Osteocyte (in vitro differentiated cells): Measurements from ENCODE around the gene CYBC1. TPM values are rescaled to one million over a fixed set of nuclear protein-coding genes. Genes with fewer than 3 reads are reported as not detected.

Experiments used
- DNase-seq: peaks from one replicate; pipeline ENCODE4 v3.0.0; 2021; ENCODE audit warnings: mixed read lengths; ENCODE audit not compliant: unreplicated experiment; ENCODE audit errors: extremely low spot score
- H3K27ac Mint-ChIP-seq: one replicate; pipeline ENCODE4 v1.8.0; 2021; ENCODE audit warnings: mild to moderate bottlenecking, mixed read lengths; ENCODE audit not compliant: unreplicated experiment
- H3K27me3 Mint-ChIP-seq: one replicate; pipeline ENCODE4 v1.8.0; 2021; ENCODE audit warnings: mixed read lengths; ENCODE audit not compliant: unreplicated experiment
- H3K36me3 Mint-ChIP-seq: one replicate; pipeline ENCODE4 v1.8.0; 2021; ENCODE audit warnings: mixed read lengths; ENCODE audit not compliant: unreplicated experiment
- H3K4me1 Mint-ChIP-seq: one replicate; pipeline ENCODE4 v1.8.0; 2021; ENCODE audit warnings: mixed read lengths; ENCODE audit not compliant: unreplicated experiment
- H3K4me3 Mint-ChIP-seq: one replicate; pipeline ENCODE4 v1.8.0; 2021; ENCODE audit warnings: mild to moderate bottlenecking, moderate library complexity, mixed read lengths; ENCODE audit not compliant: unreplicated experiment
- H3K9me3 Mint-ChIP-seq: one replicate; pipeline ENCODE4 v1.8.0; 2021; ENCODE audit warnings: mixed read lengths; ENCODE audit not compliant: unreplicated experiment
- total RNA-seq: library from RNA; stranded (reverse); gene quantifications from 2 replicates; pipeline ENCODE4 v1.2.1, GENCODE V29; 2021
- TF ChIP-seq, protein P1 (sequence below): fragments of 200-600 bp; sonication (generic); IDR thresholded peaks from 2 replicates; pipeline ENCODE4 v1.5.0; 2021; ENCODE audit warnings: antibody characterized with exemption, mild to moderate bottlenecking, moderate library complexity

Gene CYBC1
- total RNA-seq, 1 donor from 2014 or later = 78.7 TPM

DNA sequence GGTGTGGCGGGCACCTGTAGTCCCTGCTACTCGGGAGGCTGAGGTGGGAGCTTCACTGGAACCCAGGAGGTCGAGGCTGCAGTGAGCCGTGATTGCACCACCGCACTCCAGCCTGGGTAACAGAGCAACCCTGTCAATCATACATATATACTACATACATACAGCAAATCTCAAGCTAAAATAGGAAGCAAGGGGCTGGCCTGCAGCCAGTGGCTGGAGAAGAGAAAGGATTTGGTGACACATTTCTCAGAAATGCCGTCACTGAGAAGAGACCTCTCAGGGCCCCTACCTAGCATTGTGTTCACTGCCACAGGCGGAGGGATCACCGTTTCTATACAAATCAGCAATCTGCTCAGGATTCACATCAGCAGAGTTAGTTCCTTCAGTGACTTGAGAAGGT lies 24.9 kb upstream of the CYBC1 start:
- no peak for DNase-seq
- Mint-ChIP-seq H3K27me3 (no peaks in the 10 kb centered on the region), H3K9me3 (no peaks in the 10 kb centered on the region), H3K36me3 (peaks cover 35% of the 10 kb centered on the region), H3K4me3 (no peak overlapping the region), H3K4me1 (peaks cover 1% of the 10 kb centered on the region), H3K27ac (no peak overlapping the region)
- TF ChIP-seq, protein P1, sequence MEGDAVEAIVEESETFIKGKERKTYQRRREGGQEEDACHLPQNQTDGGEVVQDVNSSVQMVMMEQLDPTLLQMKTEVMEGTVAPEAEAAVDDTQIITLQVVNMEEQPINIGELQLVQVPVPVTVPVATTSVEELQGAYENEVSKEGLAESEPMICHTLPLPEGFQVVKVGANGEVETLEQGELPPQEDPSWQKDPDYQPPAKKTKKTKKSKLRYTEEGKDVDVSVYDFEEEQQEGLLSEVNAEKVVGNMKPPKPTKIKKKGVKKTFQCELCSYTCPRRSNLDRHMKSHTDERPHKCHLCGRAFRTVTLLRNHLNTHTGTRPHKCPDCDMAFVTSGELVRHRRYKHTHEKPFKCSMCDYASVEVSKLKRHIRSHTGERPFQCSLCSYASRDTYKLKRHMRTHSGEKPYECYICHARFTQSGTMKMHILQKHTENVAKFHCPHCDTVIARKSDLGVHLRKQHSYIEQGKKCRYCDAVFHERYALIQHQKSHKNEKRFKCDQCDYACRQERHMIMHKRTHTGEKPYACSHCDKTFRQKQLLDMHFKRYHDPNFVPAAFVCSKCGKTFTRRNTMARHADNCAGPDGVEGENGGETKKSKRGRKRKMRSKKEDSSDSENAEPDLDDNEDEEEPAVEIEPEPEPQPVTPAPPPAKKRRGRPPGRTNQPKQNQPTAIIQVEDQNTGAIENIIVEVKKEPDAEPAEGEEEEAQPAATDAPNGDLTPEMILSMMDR = no peak

DNA sequence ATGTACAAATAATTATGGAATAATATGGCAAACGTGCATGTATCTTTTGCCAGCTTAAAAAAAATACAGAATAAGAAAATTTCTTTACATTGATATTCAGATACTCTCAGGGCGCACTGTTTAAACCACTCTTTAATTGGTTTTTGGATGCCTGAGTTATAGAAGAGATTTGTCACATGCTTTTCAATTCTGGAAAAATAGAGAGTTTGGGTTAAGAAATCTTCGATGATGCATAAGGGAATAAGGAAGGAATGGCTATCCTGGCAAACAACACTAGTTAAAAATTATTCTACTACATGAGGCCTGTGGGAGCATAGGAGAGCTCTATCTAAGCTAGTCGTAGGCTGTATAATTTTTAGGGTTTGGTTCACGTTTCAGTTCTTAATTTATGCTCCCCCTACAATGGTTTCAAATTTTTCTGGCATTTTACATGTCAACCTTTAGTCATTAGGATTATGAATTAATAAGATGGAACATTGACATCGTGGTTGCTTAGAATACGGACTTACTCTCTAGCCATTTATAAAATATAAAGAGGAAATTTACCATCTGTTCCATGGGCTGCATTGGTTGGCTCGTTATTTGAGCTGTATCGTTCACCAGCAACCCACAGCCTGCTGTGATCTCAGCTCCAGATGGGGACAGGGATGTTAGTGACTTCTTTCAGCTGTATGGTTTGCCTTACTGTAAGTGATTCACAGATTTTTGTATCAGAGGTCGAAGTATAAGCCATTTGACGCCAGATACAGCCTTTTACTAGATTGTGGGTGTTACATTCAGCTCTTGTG lies 23.9 kb upstream of the CYBC1 start:
- no peak for DNase-seq
- Mint-ChIP-seq H3K4me3 (no peak overlapping the region), H3K36me3 (peaks cover 34% of the 10 kb centered on the region), H3K27ac (no peak overlapping the region), H3K4me1 (no peaks in the 10 kb centered on the region), H3K9me3 (no peaks in the 10 kb centered on the region), H3K27me3 (no peaks in the 10 kb centered on the region)
- TF ChIP-seq, protein P1 = no peak

DNA sequence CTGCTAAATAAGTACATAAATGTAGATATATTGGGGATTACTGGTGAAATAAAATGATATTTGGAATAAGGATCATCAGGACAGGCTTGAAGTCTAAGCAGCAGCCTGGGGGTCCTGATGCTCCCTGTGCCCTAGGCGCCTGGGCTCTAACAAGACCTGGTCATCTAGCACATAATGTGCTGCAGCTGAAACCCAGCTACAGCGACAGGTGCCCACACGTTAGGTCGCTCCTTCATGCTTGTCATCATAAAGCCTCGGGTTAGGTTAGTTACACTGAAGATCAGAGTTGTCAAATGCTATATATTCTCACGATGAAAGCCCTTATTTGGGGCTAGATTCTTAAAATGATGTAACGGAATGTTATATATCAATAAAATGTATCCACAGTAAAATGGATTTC lies 19.5 kb upstream of the CYBC1 start:
- no peaks in the 10 kb centered on the region for H3K4me1 Mint-ChIP-seq
- H3K36me3 Mint-ChIP-seq = peaks cover 30% of the 10 kb centered on the region
- H3K4me3 Mint-ChIP-seq = no peak overlapping the region
- H3K9me3 Mint-ChIP-seq = no peaks in the 10 kb centered on the region
- TF ChIP-seq, protein P1 = no peak
- DNase-seq = no peak
- no peak overlapping the region for H3K27ac Mint-ChIP-seq
- no peaks in the 10 kb centered on the region for H3K27me3 Mint-ChIP-seq

DNA sequence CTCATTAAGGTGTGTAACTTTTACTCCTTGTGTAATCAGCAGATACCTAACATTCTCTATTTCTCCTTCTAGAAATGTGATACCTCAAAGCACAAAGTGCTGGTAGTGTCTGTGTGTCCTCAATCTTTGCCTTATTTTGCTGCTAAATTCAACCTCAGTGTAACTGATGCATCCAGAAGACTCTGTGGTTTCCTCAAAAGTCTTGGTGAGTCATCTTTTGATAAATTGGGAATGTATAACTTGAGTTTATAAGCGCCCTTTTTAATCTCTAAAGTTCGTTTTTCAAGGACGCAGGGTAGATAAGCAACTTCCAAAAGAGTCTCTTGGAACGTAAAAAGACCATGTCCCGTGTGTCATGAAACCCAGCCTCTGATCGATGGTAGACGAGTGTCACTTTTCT lies 18.1 kb upstream of the CYBC1 start:
- H3K9me3 Mint-ChIP-seq = no peaks in the 10 kb centered on the region
- no peaks in the 10 kb centered on the region for H3K4me1 Mint-ChIP-seq
- no peak overlapping the region for H3K4me3 Mint-ChIP-seq
- peaks cover 42% of the 10 kb centered on the region for H3K36me3 Mint-ChIP-seq
- no peaks in the 10 kb centered on the region for H3K27me3 Mint-ChIP-seq
- TF ChIP-seq, protein P1 = no peak
- DNase-seq = no peak
- H3K27ac Mint-ChIP-seq = no peak overlapping the region

DNA sequence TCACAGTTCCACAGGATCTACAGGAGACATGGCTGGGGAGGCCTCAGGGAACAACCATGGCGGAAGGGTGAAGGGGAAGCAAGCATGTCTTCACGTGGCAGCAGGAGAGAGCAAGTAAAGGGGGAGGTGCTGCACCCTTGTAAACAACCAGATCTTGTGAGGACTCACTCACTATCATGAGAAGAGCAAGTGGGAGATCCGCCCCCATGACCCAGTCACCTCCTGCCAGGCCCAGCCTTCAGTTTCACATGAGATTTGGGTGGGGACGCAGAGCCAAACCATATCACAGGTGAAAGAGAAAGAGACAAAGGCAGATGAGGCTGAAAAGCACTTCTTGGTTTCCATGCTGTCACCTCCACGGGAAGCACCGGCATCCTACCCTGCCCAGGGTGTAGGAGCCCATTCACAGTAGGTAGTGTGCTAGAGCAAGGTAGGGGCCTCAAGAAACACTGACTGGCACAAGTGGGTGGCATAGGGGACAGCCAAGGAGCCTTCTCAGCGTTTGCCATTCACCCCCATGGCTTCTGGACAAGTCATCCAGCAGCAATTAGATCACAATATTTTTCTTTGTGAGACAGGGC lies 14.6 kb upstream of the CYBC1 start:
- Mint-ChIP-seq H3K4me3 (no peak overlapping the region), H3K4me1 (no peaks in the 10 kb centered on the region), H3K27me3 (no peaks in the 10 kb centered on the region), H3K36me3 (peaks cover 53% of the 10 kb centered on the region), H3K27ac (peak overlapping the region; percentile 38), H3K9me3 (no peaks in the 10 kb centered on the region)
- TF ChIP-seq, protein P1 = no peak
- no peak for DNase-seq
